ENCODE data around the gene NOL6.

- TF ChIP-seq, protein P1, sequence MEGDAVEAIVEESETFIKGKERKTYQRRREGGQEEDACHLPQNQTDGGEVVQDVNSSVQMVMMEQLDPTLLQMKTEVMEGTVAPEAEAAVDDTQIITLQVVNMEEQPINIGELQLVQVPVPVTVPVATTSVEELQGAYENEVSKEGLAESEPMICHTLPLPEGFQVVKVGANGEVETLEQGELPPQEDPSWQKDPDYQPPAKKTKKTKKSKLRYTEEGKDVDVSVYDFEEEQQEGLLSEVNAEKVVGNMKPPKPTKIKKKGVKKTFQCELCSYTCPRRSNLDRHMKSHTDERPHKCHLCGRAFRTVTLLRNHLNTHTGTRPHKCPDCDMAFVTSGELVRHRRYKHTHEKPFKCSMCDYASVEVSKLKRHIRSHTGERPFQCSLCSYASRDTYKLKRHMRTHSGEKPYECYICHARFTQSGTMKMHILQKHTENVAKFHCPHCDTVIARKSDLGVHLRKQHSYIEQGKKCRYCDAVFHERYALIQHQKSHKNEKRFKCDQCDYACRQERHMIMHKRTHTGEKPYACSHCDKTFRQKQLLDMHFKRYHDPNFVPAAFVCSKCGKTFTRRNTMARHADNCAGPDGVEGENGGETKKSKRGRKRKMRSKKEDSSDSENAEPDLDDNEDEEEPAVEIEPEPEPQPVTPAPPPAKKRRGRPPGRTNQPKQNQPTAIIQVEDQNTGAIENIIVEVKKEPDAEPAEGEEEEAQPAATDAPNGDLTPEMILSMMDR (IDR thresholded peaks at IDR 0.05; ENCODE audit: poor library complexity, severe bottlenecking) = no peak
- no peak for TF ChIP-seq EZH2 (IDR thresholded peaks at IDR 0.05; ENCODE audit: borderline replicate concordance, insufficient read depth, low read length, poor library complexity, severe bottlenecking)
- no peak for TF ChIP-seq MXI1 (conservative IDR thresholded peaks at IDR 0.05; ENCODE audit: poor library complexity, severe bottlenecking)
- TF ChIP-seq TAF1 (IDR thresholded peaks at IDR 0.05; ENCODE audit: low read depth) = no peak
Measured at GRCh38 chr9:33463151-33463550, 10.6 kb downstream of the NOL6 start.
